NCI-H345 (cell line): ENCODE measurements around the gene FAM131C.

ENCODE experiments used
- DNase-seq: peaks from one replicate; lab custom pipeline; 2025; lab: John Stamatoyannopoulos, UW

The FAM131C gene

GRCh38 chr1:16099412-16099811, 26.0 kb upstream of the FAM131C start:
- DNase-seq, result no peak

DNA sequence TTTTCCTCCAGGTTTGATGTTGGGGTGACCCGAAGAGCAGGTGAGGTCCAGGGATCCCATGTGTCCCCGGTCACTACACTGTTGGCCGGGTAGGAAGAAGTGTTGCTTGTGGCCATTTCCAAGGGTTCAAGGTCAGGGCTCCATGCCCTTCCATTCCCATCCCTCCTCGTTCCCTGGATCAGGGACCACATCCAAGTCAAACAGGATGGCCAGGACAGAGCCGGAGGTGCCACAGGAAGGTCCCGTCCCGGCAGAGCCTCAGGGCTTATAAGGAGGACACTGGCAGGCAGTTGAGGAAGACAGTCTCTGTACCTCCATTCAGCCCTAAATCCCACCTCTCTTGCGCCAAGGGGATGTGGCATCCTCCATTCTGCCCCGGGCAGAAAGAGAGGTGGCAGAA, 22.0 kb upstream of the FAM131C start:
- DNase-seq, result no peak

GRCh38 chr1:16094453-16095158, 21.2 kb upstream of the FAM131C start:
- DNase-seq, result no peak

- no peak for DNase-seq
Measured at GRCh38 chr1:16093611-16094010, 20.2 kb upstream of the FAM131C start.

GRCh38 chr1:16092923-16093511, 19.6 kb upstream of the FAM131C start:
- DNase-seq, result no peak

DNA sequence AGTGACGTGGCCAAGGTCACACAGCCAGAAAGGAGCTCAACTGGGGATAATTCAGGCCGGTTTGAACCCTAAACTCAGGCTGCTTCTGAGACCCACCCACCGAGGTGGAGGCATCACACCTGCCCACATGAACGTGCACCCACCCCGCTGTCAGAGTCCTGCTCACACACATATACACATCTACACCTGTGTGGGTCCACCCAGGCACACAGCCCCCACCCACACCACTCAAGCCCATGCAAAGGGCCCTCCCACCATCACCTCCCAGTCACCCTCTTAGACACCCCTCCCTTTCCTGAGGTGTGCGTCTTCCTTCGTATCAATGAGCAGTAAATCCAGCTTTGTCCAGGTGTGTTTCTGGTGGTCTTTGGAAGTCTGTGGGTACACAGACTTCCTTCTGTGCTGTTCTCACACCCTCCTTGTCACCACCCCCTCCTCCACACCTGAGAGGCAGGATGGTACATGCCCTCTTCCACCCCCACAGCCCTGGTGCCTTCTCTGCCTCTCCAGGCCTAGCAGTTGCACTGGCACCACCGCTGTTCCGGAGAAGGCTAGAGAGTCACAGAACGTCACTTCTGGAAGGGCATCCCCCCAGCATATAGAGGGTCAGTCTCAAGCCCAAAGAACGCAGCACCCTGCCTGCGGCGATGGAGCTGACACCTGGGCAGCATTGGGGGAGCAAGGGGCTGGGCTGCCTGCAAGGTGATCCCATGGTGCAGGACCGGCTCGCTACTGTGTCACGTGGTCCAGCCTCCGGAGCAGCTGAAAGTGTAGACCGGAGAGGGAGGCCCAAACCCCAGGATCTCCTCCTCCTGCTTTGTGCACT, 18.9 kb upstream of the FAM131C start:
- no peak for DNase-seq

- DNase-seq, result peak; percentile 44
Measured at GRCh38 chr1:16091296-16091695, 17.8 kb upstream of the FAM131C start.

DNA sequence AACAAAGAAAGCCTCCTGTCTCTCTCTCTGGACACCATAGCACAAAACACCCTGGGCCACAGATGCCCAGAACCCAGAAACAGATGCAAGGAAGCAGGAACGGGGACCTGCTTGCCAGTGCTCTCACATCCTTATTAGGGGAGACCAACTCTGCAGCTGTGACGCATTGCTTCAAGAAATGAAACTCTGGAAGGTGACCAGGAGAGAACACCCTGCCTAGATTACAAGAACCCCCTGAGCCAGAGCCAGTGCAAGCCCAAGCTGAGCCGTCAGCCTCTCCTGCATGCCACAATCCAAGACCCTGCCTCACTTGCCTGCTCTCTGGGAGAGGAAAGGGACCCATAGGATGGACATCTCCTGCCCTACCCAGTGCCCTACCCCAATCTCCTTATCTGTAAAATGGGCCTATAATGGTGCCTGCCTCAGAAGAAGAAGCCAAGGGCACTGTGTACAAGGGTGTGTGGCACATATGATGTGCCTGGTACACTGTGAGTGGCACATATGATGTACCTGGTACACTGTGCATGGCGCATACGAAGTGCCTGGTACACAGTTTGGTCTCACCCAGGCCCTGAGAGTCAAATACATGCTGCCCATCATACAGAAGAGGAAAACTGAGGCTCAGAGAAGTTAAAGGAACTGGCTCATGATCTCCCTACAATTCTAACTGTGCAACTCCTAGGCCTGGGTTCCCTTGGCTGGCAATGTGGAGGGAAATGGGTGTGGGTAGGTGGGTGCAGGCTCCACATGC, 16.8 kb upstream of the FAM131C start:
- no peak for DNase-seq

DNA sequence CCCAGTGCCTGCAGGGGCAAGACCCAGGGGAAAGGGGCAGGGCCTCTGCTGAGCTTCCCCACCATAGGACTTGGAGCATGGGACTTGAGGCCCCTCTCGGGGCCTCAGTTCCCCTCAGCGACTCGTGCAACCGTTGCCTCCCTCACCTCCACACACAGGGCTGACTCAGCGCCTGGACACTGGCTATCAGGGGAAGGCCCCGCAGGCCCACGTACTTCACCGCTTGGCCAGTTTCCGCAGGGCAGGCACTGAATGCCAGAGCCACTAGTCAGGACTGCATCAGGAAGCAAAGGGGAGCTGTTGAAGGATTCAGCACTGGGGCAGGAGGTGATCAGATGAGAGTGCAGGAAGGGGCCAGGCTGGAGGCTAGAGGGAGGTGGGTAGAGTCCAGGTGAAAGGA, 15.5 kb upstream of the FAM131C start:
- DNase-seq, result no peak

DNA sequence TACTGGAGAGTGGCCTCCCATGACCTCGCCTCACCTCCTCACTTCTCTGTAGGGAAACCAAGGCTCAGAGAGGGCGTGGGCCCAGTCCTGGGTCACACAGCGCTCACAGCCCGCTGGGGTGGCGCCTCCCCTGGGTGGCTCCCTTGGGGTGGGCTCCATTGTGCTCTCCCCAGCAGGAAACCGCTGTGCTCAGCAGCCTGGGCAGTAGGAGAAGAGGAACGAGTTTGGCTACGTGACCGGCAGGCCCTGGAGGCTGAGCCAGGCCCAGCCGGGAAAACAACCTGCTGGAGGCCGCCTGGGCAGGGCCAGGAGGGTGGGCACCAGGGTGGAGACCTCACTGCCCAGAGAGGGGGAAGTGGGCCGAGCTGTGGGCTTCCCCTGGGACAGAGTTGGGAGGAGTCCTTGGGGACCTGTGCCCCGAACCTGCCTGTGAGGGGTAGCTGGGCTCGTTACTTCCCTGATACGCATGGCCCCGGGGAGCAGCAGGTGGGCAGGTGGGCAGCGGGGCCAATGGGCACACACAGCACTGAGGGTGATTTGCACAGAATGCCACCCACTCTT, 15.0 kb upstream of the FAM131C start:
- DNase-seq, result no peak

DNA sequence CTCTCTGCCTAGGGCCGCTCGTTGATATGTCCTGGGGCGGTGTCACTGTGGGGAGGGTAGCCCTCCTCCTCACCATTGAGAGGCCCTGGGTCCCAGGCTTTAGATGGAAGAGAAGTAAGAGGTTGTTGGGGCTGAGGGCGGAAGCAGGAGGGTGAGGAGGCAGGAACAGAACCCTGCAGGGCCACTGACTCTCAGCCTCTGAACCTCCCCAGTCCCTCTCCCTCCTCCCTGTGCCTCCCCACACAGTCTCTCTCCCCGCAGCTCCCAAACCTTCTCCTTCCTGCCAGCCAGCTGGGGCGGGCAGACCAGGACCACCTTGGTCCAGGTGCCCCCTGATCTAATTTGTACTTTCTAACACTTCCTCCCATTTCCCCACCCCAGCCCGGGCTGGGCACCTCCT, 14.3 kb upstream of the FAM131C start:
- no peak for DNase-seq

GRCh38 chr1:16085522-16085921, 12.1 kb upstream of the FAM131C start:
- no peak for DNase-seq

DNA sequence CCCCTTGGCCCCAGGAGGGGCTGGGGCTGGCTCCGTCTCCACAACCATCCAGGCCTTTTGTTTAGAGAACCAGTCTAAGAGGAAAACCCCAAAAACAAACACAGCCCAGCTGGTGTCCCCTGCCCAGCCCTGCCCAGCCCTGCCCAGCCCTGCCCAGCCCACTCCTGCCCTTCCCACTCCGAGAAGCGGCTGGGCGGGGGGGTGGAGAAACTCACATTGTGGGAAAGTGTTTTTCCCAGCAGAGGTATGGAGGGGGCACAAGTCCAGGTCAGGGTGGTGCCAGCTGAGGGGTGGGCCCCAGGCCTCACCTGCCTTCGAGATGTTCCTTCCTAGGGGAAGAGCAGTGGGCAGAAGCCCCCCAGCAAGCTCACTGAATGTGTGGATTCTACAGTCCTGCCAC, 10.0 kb upstream of the FAM131C start:
- no peak for DNase-seq

- peak; percentile 41 for DNase-seq
Measured at GRCh38 chr1:16082283-16083038, 9.0 kb upstream of the FAM131C start.

DNA sequence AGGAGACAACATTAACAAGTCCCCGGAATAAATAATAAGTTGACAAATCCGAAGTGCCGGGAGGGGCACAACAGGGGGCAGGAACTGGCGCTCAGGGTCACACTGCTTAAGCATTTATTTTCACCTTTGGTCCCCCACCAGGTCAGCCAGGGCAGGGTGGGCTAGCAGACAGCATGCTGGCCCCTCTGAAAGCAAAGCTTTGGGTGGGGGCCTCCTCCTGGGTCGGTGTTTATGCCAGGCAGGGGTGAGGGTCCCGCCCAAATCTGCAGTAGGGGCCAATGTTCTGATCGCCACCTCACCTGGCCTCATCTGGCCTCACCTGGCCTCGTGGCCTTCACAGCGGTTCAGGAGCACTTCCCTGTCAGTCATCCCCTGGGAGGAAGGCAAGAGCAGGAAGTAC, 8.2 kb upstream of the FAM131C start:
- no peak for DNase-seq

- no peak for DNase-seq
Measured at GRCh38 chr1:16080422-16081150, 7.1 kb upstream of the FAM131C start.

- DNase-seq, result peak; percentile 71
Measured at GRCh38 chr1:16078925-16079656, 5.6 kb upstream of the FAM131C start.

GRCh38 chr1:16077406-16078245, 4.2 kb upstream of the FAM131C start:
- no peak for DNase-seq

DNA sequence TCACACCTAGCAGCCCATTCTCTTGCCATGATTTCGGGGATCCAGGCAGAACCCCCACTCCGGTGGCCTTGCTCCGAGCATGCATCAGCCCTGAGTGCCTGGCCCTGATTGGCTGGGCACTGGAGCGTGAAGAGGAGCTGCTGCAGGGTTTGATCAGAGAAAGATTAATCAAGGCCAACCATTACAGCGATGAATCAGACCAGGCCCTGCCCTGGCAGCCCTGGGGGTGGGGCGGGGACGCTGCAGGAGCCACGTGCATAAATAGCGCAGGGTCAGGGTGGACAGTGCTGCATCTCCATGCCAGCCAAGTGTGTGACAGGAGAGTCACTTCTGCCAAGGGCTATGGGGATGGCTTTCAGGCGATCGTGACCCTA, 3.4 kb upstream of the FAM131C start:
- no peak for DNase-seq
